Fibroblast of skin of right quadriceps (primary cell): ENCODE results near the gene MARVELD1.
"Not testable (repeated sequence)": the region's sequence is repeated elsewhere in the genome, so short reads cannot be mapped to it uniquely, and the experiment has no call there.

ENCODE experiments used
- DNase-seq: peaks from one replicate; pipeline ENCODE4 v3.0.0-alpha.2; 2013

Gene MARVELD1

DNA sequence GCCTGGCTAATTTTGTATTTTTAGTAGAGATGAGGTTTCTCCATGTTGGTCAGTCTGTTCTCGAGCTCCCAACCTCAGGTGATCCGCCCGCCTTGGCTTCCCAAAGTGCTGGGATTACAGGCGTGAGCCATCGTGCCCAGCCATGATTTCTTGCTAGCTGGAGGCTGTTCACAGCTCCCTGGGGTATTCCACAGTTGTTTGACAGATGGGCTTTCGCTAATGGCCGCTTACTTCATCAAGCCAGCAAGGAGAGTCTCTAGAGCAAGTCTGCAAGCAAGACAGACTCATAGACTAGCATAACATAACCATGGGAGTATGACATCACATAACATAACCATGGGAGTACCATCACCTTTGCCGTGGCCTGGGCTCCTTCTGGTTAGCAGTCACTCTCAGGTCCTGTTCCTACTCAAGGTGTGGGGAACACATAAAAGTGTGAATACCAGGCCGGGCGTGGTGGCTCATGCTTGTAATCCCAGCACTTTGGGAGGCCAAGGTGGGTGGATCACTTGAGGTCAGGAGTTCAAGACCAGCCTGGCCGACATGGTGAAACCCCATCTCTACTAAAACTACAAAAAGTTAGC, 15.4 kb upstream of the MARVELD1 start:
- not testable (repeated sequence) for DNase-seq

DNA sequence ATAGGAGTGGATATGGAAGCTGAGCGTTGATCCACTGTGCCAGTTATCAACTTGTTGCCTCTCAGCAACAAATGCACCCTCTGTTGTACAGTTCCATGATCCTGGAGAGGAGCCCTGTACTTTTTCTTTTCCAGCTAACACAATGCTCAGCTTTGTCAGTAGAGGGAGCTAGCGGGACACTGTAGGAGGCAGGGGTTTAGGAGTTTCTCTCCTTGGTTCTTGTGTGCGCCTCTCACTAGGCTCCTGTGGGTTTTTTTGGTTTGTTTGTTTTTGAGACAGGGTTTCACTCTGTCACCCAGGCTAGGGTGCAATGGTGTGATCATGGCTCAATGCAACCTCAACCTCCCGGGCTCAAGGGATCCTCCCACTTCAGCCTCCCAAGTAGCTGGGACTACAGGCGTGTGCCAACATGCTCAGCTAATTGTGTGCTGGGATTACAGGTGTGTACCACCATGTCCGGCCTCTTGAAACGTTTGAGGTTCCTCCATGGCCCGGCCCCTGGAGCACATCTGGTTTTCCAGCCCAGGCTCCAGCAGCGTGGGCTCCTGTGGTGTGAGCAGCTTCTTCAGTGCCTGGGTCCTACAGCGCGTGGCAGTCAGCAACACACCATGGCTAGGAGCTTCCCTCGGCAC, 12.0 kb upstream of the MARVELD1 start:
- DNase-seq, result peak; percentile 69

DNA sequence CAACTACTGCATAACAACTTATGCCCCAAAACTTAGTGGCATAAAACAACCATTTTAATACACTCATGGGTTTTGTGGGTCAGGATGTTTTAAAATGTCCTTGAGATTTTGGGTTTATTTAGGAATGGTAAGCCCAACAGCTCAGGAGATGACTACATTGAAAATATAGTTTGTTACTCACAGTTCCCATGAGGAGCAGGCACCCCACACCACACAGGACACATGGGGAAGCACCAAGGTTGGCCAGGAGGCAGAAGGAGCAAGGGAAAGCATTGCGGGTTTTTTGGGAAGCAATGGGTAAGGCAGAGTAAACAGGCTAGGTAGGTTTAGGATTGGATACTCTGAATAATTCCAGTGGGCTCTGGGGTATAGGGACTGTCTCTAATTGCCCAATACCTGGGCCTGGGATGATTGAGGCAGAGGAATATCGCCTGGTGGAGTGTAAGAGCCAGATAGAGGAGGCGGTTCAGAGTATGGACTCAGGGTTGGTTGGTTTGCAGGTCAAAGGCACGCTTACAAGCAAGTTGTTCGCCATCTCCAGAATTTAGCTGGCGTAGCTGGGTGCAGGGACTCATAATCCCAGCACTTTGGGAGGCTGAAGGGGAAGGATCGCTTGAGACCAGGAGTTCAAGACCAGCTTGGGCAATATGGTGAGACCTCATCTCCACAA, 10.0 kb upstream of the MARVELD1 start:
- no peak for DNase-seq

GRCh38 chr10:97704341-97704740, 9.2 kb upstream of the MARVELD1 start:
- no peak for DNase-seq

GRCh38 chr10:97705006-97705670, 8.4 kb upstream of the MARVELD1 start:
- no peak for DNase-seq

GRCh38 chr10:97707134-97707861, 6.2 kb upstream of the MARVELD1 start:
- DNase-seq, result no peak

GRCh38 chr10:97708167-97708566, 5.4 kb upstream of the MARVELD1 start:
- DNase-seq, result no peak

DNA sequence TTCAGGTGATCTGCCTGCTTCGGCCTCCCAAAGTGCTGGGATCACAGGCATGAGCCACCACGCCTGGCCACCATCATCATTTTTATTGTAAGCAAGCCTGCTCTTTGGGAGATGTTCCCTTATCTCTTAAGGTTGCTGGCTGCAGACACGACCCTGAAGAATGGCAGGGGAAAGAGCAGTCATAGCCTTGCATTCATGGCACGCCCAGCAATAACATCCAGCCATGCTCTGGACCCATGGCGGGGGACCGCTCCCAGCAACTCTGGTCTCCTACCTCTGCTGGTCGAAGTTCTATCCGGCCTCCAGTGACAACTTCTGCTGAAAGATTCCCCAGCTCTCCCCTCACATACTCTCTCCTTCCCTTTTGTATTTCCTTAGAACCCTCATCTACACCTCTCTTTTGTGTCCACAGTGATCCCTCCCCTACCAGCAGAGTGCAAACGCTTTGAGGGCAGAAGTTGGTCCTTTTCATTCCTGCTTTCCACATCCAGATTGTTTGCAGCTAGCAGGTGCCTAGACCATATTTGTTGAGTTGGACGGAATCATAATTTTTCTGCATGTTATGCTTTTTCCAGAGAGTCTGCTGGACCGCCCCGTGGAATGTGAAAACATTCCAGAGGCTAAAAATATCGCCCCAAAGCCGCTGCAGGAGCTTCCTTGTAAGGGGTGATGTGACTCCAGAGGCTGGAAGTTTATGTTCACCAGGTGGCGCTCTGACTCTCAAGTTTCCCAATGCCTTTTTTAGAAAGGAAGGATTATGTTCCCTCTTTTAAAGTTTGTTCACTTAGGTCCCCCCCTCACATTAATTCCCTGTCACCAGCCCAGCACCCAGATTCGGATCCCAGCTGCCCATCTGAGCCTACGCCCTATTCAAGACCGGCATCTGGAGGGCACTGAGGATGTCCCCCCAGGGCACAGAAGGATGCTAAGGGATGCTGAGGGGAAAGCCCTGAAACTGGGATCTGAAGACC, 4.3 kb upstream of the MARVELD1 start:
- DNase-seq, result peak; percentile 84

DNA sequence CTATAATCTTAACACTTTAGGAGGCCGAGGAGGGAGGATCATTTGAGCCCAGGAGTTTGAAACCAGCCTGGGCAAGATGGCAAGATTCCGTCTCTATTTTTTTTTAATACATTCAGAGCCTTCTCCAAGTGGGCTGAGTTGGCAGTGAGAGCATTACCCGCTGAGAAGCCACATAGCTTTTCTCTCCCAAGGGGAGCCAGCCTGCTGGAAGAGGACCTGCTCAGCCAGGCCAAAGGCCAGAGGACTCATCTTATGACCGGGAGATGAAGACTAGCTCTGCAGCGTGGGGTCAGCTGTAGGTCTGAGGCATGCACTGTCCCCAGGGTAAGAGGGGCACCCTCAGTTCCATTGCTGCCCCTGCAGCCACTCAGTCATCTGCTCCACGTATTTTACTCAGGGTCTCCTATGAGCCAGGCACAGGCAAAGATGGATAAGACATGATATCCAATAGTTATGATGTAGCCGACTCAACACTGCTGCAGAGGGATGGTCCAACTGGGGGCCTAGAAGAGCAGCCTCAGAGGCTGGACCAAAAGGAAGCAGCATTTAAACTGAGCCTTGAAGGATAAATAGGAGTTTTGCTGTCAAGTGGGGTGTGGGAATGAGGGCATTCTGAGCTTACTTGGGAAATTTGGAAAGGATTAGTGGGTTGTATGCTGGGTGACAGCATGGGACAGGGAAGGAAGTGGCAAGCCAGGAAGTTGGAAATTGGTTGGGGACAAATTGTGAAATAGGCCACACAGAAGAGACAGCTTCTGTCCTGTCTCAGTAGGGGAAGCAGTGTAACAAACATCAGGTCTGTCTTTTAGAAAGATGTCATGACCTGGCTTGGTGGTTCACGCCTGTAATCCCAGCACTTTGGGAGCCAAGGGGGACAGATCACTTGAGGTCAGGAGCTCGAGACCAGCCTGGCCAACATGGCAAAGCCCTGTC, 1.6 kb upstream of the MARVELD1 start:
- DNase-seq, result no peak

DNA sequence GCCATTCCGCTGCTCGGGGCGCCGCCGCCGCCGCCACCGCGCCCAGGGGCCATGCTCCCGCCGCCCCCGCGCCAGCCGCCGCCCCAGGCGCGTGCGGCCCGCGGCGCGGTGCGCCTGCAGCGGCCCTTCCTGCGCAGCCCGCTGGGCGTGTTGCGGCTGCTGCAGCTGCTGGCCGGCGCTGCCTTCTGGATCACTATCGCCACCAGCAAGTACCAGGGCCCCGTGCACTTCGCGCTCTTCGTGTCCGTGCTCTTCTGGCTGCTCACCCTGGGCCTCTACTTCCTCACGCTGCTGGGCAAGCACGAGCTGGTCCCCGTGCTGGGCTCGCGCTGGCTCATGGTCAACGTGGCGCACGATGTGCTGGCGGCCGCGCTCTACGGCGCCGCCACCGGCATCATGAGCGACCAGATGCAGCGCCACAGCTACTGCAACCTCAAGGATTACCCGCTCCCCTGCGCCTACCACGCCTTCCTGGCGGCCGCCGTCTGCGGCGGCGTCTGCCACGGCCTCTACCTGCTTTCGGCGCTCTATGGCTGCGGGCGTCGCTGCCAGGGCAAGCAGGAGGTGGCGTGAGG, 383 bp downstream of the MARVELD1 start:
- DNase-seq, result peak; percentile 71

DNA sequence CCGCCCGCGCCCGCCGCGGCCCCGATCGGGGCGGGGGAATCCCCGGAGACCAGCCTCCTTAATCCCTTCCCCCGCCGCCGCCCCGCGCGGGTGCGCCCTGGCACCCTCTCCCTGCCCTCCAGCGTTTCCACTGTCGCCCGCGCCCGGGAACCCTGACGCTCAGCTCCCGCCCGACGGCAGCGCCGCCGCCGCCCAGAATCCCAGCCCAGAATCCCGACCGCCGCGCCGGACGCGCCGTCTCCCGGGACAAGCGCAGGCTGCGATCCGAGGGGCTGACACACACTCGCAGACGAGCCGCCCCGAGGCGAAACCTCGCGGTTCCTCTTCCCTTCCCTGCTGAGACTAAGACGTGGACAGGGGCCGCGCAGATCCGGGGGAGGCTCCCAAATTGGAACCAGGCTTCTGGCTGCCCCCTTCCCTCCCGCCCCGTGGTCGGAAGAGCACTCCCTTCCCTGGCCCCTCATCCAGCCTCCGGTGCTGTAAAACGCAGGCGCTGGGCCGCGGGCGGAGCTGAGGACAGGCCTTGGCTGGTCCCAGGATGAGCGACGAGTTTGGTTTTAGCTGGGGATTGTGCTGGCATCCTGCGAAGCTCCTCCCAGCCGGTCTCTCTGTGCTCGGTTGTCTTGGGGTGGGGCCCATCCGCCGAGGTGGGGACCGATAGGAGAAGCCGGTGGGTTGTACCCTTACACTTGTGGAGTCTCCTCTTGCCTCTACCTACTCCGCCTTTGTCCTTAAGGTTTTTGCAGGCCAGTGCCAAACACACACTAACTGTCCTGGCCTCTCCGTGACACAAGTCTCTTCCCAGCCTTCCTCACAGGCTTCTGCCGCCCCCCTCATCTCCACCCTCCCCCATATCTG, 1.1 kb downstream of the MARVELD1 start:
- DNase-seq, result peak; percentile 83

DNA sequence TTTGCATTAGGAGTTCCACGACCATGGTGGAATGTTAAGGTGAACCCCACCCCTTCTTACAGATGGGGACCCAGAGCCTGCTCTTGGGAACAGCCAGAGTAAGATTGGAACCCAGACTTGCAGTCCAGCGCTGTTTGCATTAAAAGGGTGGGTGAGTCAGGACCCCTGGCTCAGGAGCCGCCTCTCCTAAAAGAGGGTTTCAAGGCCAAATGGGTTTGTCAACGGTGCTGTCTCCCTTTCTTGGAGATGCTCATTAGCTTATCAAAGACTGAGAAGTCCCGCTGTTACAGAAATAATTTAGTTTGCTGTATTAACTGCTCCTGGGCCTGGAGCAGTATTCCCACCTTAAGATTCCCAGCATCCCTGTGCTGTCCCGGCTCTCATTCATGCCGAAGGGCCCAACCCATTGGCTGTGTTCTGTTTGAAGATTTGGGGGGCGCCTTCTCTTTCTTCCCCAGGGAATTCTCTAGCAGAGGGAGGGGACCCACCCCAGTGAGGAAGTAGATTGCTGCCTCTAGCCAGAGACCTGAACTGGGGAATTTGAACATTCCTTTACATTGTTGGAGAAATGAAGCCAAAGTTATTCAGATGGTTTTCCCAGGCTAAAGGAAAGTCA, 1.8 kb downstream of the MARVELD1 start:
- DNase-seq, result no peak

GRCh38 chr10:97717627-97718026, 4.1 kb downstream of the MARVELD1 start:
- DNase-seq, result no peak

GRCh38 chr10:97718178-97718577, 4.6 kb downstream of the MARVELD1 start:
- no peak for DNase-seq

DNA sequence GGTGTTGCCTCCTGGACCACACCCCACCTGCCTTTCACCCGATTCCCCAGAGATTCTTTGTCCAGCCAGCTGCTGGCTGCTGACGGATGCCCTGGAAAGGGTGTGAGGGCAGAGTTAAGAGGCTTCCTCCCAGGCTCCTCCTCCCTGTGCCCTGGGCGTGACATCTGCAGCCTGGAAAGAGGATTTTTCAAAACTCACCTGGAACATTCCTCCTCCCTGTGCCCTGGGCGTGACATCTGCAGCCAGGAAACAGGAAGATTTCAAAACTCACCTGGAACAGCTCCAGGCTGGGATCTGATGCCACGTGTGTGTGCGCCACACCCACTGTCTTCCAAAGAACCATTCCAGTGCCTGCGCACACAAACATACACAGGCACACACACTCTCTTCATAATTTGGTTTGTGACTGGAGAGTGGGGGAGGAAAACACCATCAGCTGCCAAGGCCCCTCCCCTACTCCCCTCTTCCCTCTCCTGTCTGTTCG, 5.2 kb downstream of the MARVELD1 start:
- no peak for DNase-seq

DNA sequence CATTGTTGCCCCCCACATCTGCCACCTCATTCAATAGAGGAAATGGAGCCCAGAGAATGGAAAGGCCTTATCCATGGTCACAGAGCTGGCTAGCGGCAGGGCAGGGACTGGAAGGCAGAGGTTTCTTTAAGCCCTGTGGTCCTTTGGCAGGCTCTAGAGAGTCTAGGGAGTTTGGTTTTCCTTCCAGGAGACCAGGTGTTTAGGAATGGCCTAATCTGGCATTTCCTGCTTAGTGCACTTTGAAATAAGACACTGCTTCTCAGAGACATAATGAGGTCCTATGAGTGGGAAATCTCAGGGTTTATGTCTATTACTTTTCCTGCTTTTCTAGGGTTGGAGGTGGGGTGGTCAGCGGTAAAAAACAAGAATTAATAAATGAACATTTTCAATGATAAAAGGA, 6.1 kb downstream of the MARVELD1 start:
- no peak for DNase-seq

GRCh38 chr10:97721871-97722780, 8.6 kb downstream of the MARVELD1 start:
- DNase-seq, result no peak

DNA sequence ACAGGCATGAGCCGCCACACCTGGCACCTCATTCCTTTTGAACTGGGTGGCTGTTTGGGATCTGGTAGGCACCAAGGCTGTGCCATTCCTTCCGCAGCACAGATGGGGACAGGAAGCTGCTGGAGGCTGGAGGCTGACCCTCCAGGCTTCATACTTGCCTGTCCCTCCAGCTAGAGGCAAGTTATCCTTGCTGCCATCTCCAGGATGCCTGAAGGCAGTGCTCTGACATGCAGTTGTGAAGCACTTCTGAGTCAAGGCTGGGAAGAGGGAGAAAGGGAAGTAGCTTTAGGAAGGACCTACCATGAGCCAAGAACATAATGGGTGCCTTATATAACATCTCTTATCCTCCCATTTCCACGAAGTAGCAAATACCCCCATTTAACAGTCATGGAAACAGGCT, 9.5 kb downstream of the MARVELD1 start:
- DNase-seq, result no peak
